Stimulated activated CD8-positive, alpha-beta memory T cell treated with anti-CD3 and anti-CD28 coated beads, Interleukin-4, amount 100 ng/mL, for 4 hours (primary cell): Measurements from ENCODE around the gene VTI1A.
"Not testable (repeated sequence)": the region's sequence is repeated elsewhere in the genome, so short reads cannot be mapped to it uniquely, and the experiment has no call there.

Source experiments
- DNase-seq, 2 donors: peaks; one replicate each; pipeline ENCODE4 v3.0.0-alpha.2; 2020; ENCODE audit warnings: low read depth in 2 of 2, low spot score in 1 of 2

Gene VTI1A

DNA sequence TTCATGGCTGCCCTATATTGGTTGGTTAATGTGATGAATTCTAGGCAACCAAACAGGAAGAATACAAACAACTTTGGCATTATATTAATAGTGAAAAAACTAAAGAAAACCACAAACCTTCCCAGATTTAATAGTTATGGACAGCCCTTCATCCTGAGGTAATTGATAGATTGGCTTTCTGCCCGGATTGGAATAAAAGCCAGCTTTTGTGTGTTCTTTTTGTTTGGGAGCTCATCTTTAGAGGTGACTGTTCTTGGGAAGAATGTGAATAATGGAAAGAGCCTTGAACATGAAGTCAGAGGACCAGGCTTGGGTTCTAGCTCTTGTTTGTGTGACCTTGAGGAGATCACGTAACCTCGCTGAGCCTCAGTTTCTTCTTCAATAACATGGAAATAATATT, 92.3 kb downstream of the VTI1A start:
- DNase-seq, result no peak

DNA sequence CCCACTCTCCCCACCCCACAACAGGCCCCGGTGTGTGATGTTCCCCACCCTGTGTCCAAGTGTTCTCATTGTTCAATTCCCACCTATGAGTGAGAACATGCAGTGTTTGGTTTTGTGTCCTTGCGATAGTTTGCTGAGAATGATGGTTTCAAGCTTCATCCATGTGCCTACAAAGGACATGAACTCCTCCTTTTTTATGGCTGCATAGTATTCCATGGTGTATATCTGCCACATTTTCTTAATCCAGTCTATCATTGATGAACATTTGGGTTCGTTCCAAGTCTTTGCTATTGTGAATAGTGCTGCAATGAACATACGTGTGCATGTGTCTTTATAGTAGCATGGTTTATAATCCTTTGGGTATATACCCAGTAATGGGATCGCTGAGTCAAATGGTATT, 95.8 kb downstream of the VTI1A start:
- not testable (repeated sequence) for DNase-seq

DNA sequence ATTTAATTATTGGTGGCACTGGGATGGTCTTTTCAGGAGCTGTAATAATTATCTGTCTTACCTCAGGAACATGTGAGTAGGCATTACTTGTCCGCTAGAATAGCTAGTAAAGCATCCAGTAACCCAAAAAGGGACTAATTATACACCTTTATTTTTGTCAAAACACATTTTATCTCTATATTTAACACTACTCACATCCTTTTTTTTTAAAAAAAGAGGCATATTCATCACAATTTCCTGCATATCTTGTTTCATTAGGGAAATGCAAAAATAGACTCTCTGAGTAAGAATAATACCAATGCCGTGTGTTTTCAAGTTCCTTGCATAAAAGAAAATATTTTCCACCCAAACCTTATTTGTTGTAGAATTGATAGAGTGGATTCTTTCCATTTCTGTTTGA, 99.5 kb downstream of the VTI1A start:
- DNase-seq, result no peak

DNA sequence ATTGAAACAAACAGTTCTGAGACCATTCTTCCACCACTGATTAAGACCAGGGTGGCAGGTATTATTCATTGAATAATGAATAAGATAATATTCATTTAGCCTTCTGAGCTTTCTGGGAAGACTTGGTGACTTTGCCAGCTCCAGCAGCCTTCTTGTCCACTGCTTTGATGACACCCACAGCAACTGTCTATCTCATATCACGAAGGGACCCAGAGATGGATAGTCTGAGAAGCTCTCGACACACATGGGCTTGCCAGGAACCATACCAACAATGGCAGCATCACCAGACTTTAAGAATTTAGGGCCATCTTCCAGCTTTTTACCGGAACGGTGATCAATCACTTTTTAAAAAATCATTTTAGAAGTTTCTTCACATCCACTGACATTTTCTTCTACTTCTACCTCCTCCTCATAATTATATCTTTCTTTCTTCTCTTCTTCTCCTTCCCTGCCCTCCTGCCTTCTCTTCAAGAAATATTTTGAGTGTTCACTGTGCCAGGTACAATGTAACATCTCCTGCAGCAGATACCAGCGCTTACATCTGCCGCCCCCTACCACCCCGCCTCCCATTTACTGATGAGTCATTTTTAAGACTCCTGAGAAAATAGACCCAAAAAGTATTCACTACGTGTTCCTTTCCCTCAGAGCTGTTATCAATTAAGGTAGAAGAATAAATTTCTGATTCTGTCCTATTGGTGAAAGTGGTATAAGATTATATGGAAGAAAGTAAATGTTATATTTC, 101.7 kb downstream of the VTI1A start:
- no peak for DNase-seq

DNA sequence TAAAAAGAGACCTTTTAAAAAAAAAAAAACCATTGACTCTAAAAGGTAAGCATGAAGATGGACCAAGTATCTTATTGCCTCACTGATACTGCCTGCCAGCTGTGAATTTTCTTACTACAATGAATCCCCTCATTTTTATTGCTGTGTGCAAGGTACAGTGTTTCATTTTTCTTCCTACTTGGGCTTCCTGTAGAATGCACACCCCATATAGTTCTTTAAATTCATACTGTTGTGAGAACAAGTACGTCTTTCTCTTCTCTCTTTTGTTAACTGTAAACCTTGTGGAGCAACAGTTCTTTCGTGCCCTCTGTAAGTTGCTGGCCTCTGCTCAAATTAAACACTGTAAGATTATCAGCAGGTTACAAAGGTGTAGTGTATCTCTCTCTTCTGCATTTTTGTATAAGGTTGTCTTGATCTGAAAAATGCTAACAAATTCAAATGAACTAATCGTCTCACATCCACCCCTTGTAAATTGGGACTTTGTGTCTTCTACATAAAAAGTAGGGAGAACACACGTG, 105.6 kb downstream of the VTI1A start:
- no peak for DNase-seq

DNA sequence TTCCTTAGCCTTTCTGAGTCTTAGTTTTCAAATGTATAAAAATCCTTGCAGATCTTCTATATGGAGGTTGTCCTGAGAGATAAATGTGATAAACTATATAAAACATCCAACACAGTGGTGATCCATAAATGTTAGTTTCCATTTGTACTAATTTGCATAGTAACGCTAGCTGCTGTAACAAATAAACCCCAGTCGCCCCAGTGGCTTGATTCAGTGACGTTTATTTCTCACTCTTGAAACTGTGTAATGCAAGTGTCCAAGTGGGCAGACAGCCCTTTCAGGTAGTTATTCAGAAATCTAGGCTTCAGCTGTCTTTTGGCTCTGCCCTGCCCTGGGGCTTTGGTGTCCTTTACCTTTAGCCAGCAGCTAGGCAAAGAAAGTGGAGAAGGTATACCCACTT, 106.3 kb downstream of the VTI1A start:
- DNase-seq, result no peak

DNA sequence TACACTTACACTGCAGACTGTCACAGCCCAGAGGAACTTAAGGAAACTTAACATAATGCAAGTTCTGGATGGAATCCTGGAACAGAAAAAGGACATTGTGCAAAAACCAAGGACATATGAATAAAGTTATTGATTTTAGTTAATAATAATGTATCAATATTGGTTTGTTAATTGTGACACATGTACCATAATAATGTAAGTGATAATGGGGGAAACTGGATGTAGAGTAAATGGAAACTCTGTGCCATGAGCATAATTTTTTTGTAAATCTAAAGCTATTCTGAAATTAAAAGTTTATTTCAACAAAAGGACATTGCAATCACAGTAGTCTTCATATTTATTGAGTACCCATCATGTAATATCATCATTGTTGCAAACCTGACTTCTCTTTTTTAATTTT, 107.2 kb downstream of the VTI1A start:
- no peak for DNase-seq

DNA sequence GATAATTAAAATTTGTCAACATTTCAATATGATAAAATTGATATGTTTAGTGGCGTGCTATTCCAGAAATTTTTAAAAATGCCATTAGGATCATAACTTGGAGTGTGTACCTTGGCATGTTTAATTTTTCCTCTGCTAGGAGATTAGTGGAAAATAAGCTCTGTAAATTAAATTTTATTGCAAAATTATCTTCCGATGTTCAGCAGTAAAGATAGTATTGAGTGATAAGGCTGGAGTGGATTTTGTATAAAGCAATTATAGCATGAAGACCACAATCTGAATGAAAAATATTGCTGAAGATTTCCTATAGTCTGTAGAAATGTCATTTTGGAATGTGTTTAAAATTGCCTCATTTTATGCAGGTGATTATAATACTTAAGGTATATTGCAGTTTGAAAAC, 110.2 kb downstream of the VTI1A start:
- no peak for DNase-seq

DNA sequence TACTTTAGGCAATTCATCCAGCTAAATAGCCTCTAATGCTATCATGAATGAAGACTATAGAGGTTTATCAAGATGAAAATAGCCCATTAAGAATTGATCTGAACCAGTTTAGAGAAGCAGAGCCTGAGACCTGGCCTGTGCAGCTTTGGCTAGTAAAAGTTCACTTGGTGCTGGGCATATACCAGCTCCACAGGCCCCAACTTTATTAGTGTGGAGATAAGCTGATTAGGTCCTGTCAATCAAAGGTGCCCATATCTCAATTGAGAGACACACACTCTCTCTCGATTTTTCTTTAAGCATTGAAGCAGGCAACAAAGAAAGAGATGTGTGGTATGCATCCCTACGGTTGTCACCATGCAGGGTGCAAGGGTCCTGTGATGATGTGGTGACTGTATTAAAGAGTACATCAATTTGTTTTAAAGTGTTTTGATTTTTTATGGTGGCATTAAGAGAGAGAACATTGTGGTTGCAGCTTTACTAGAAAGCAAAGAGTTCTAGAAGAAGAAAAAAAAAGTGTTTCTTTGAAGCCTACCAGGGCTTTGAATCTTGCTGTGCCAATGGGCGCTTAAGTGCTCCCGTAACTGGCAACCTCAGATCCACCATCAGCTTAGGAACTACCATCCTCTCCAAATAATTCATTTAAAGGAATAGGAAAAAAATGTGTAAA, 111.6 kb downstream of the VTI1A start:
- no peak for DNase-seq

DNA sequence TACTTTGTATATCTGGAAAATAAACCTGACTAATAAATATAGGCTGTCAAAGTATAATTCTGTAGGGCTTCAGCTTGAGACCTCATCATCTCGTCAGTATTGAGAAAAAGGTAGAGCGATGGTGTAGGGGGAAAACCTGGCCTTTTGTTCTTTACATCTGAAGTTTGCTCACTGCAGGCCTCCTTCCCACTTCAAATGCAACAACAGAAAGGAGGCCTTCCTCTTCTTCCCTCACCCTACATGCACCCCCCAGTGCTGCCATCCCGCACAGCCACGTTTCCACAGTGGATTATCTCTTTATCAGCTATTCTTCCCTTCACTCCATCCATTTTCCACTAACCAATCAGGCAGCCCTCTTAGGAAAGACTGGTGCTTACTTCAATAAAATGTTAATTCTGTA, 112.3 kb downstream of the VTI1A start:
- no peak for DNase-seq

DNA sequence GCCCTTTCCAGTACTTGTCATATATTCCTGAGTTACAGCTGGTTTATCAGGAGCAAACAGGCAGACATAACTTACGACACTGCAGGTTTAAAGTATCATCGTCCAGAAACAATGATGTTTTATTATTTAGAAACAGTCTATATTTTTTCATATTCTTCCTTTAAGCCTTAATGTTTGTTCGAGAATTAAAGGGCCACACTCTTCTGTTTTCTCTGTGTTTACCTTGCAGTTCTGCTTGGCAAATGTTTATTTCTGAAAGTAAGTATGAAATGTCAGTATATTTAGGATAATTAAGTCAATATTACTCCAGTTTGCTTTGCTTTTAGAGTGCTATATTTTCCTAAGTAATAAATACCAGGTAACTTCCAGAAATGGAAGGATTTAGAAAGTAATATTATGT, 115.1 kb downstream of the VTI1A start:
- DNase-seq, result no peak

DNA sequence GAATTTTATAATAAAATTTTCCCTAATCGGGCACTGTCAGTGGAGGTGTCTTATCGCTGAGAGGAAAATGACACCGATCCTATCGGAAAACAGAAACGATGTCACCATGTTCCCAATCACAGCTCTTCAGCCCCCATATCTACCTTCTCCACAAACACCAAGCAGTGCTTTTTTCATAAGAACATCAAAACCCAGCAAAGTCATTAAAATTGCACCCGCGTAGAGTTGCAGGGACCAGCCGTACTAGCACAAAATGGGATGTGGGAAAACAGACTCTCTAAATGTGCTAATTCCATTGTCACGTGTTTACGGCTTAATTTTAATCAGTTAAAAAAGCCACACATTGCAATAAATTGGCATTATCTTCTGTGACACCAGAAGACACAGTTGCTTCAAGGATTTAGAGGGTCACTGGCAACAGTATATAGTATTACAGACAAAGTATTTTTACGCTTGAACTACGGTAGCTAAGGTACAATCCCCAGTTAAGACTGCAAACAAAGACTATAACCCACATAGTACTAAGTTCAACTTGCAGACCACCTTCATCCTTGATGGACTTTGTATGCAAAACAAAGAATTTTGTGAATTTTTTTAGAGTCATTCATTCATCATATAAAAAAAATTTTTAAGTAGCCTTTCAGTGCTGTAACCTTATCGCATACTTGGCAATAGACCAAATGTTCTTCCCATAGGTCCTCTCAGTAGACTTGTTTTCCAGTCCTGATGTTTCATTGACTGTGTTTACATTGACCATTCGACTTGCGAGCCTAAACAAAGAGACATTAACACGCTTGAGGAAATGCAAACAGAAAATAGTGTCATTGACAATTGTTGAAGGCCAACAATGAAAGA, 116.0 kb downstream of the VTI1A start:
- DNase-seq, result no peak

DNA sequence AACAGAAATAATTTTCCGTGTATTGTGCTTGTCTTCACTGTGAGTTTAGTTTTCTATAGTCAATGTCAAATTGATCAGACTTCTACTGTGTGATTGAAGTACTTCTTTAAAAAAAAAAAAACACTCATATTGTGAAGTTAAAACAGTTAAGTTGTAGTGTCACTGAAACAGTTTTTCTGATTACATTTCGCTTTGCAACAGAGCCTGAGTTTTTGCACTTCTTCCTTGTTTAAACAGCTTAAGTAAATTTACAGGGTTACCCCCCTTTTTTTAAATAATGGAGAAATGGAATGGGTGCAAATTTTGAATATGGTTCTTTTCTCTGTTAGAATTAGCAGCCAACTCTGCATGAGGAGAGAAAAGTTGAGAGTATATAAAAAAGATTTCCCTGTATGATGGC, 117.3 kb downstream of the VTI1A start:
- DNase-seq, result no peak

DNA sequence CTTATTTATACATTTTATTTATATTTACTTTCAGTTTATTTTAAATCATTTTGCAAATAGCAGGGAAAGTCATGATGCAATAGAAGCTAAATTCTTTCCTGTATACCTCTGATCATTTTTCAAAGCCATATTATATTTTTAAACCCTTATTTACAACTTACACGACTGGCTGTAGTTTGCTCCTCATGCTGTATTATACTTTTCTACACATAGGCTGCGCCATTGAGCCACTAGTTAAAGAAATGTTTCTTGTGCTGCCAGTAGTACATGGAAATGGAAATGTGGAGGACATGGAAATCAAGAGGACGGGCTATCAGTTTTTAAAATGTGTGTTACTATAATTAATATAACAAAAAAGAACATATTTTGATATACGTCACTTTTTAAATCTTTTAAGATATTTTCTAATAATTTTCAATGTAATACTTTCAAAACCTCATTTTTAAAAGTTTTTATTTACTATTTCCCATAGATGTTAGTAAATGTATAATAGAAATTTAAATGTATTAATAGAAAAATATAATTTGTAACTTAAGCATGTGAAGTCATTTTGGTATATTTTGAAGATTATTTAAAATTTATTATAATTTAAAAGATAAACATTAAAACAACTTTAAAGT, 118.5 kb downstream of the VTI1A start:
- DNase-seq, result no peak

DNA sequence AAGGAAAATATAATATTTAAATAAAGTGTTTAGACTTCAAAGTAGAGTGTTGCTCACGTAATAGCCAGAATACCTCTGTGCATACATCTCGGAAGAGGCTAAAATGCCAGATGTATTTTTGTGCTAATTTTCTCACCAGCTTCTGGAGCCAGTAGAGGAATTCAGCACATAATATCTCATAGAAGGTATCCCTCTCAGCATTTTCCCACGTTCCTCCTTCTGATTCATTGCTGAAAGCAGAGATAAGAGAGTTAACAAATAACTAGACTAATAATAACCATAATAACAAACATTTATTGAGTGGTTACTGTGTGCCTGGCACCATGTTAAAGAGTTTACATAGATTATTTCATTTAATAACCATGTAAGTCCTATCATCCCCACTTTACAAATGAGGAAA, 123.6 kb downstream of the VTI1A start:
- no peak for DNase-seq

DNA sequence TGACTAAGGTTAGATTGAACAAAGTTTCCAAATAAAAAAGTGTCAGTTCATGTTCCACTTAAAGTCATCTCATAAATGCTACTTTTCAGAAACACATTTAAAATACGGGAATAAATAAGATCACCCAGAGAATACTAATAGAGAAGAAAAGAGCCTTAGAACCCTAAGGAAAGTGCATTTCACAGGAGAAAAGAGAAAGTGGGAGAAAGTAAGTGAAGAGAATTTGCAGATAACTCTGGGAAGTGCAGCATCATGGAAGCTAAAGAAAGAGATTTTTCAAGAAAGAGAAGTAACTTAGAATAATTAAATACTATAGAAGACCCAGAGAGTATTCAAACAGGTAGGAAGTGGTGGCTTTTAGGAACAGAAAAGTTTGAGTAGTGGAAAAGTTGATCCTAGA, 132.6 kb downstream of the VTI1A start:
- DNase-seq, result no peak

DNA sequence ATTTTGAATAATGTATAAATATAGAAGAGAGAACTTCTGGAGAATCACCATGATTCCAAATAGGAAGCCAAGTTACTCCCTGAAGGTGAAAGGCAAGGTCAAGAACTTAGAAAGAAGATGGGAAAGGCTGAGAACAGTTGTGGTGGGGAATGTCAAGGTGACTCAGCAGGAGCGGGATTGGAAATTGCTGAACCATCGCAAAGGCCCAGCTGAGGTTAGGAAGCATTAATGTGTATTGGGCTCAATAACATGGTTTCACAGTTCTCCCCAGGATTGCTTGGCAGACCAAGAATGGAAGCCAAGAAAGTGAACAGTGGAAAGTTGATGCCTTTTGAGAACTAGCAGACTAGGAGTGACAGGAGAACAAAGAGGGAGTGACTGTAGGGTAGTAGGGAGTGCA, 133.3 kb downstream of the VTI1A start:
- DNase-seq, result no peak

DNA sequence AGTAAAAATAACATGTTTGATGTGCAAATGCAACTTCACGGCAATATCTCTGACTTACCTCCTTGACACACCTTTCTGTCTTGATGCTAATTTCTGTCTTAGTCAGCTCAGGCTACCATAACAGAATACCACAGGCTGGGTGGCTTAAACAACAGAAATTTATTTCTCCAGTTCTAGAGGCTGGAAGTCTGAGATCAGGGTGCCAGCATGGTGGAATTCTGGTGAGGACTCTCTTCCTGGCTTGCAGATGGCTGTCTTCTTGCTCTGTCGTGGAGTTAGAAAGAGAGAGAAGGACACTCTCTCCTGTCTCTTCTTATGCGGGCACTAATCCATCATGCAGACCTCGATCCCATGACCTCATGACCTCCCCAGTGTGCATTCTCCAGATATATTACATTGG, 134.9 kb downstream of the VTI1A start:
- no peak for DNase-seq

DNA sequence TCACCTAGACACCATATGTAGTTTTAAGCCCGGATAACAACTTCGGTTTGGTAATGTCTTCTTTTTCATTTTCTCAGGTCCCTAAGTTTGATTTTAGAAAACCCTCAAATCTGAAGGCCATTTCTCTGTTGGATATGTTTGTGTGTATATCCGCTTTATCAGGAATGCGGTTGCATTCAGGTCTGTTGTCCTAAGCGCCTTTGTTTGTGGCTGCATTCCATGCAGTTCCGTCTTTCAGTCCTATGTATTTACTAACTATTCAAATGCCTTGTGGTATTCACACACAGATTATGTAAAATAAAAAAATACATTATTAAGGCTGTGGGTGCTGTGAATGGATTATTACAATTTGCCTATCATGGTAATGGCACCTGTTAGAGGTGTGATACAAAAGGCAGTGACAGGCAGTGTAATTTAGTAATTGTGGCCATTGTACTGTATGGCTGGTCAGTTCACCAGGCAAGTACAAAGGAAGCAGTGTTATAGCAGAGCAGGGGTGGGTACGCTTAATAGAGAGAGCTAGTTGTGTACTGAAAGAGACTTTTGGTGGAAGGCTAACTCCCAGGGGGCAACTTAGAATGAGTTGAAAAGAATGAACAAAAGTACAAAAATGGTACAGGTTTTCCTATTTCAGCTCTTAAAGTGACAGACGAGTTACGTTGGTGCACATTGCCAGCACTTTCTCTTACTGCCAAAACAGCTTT, 136.4 kb downstream of the VTI1A start:
- DNase-seq, result no peak

DNA sequence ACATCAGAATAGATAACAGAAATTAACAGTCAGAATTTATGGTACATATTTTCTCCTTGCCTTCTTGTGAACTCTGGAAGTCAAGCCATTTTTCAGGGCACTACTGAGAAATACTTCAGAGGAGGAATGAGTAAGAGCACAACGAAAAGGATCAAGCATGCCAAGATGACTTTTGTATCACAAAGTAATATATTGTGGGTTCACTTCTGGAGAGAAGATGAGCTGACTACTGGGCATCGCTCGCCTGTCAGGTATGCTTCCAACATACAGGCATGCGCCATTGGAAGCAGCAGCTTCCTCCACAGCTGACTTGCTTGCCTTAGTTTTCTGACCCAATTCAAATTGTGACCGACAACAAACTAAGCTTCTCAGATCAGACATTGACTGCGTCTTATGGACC, 137.3 kb downstream of the VTI1A start:
- no peak for DNase-seq

DNA sequence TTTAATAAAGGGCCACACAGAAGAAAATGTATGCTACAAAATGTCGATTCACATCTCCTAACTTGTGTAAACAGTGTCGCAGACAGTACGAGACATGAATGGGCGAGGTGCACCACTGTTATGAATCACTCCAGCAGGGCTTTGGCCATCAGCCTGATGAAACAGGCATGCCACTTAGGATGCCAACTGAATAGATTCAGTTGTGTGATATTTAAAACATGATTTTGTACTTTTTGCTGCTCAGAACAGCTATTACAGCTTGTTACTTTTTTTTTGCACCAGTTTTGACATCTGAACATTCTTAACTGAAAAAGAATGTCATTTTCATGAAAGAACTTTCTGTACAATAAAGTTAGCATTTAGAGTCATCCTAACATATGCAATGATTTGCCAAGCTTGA, 138.1 kb downstream of the VTI1A start:
- DNase-seq, result no peak
